HepG2 (cell line): Measurements from ENCODE around the gene EBF4. TPM values are rescaled to one million over a fixed set of nuclear protein-coding genes. Genes with fewer than 3 reads are reported as not detected.
A peak's percentile ranks its signal among the peaks of the same experiment; 100 is the strongest.

Experiments used
- ARID4A ChIP-seq: sonication (generic); formaldehyde crosslinking; IDR thresholded peaks from 2 replicates; pipeline ENCODE4 v1.5.0; 2020; ENCODE audit warnings: mild to moderate bottlenecking, missing genetic modification reagents, borderline replicate concordance
- FOXJ3 ChIP-seq: sonication (generic); formaldehyde crosslinking; IDR thresholded peaks from 2 replicates; pipeline ENCODE4 v1.4.0; 2020; ENCODE audit warnings: missing genetic modification reagents, mild to moderate bottlenecking, borderline replicate concordance
- MED1 ChIP-seq: sonication (generic); formaldehyde crosslinking; IDR thresholded peaks from 2 replicates; pipeline ENCODE4 v1.4.0; 2020; ENCODE audit warnings: missing genetic modification reagents
- SNAPC2 ChIP-seq: sonication (generic); formaldehyde crosslinking; IDR thresholded peaks from 2 replicates; pipeline ENCODE4 v1.8.1; 2022; ENCODE audit warnings: mild to moderate bottlenecking, missing genetic modification reagents
- ZBTB1 ChIP-seq: sonication (generic); formaldehyde crosslinking; IDR thresholded peaks from 2 replicates; pipeline ENCODE4 v1.4.0; 2020; ENCODE audit warnings: missing genetic modification reagents, borderline replicate concordance
- ZBTB37 ChIP-seq: sonication (generic); formaldehyde crosslinking; IDR thresholded peaks from 2 replicates; pipeline ENCODE4 v1.4.0; 2020; ENCODE audit warnings: mild to moderate bottlenecking, missing genetic modification reagents
- ZNF841 ChIP-seq: sonication (generic); formaldehyde crosslinking; IDR thresholded peaks from 2 replicates; pipeline ENCODE4 v1.8.1; 2023; ENCODE audit warnings: missing genetic modification reagents, borderline replicate concordance
- polyA plus RNA-seq, 8 experiments: library from polyadenylated mRNA; depleted of rRNA in 3 of 8; stranded (reverse) in 7 of 8; unstranded in 1 of 8; fragments of >200 nt; fragmentation: Illumina TruSeq in 4 of 8; extraction: Trizol in 4 of 8; gene quantifications; 2 replicates each; pipeline versions ENCODE4 v1.2.1 to v1.2.3, GENCODE V29; 2011 to 2016; ENCODE audit warnings: low read depth in 4 of 8, missing spikeins in 1 of 8, mixed read lengths in 1 of 8; ENCODE audit not compliant: insufficient read depth in 1 of 8
- total RNA-seq, 5 experiments: library from RNA; depleted of rRNA; stranded (reverse); fragments of >200 nt; fragmentation: Illumina TruSeq; extraction: Trizol; gene quantifications; 2 replicates each; pipeline ENCODE4 v1.2.3, GENCODE V29; 2016; ENCODE audit warnings: low read depth in 1 of 5

Gene EBF4
- total and polyA plus RNA-seq, 2 of the 13 experiments (the other 11 are each of a cell fraction or from before 2014, with no cell fraction given): 0.84 to 2.2 TPM

GRCh38 chr20:2752567-2753460 lies 60.2 kb downstream of the EBF4 start (continued):
- TF ChIP-seq ARID4A (CRISPR knock-in tag) (0 out of 2 replicates have a peak, but pooled peaks have one; percentile 36), SNAPC2 (no peak), ZBTB37 (CRISPR knock-in tag) (no peak), MED1 (CRISPR knock-in tag) (no peak), ZNF841 (no peak), FOXJ3 (CRISPR knock-in tag) (no peak), ZBTB1 (CRISPR knock-in tag) (no peak)
